ENCODE results near the gene FEM1A. TPM values are rescaled to one million over a fixed set of nuclear protein-coding genes. Genes with fewer than 3 reads are reported as not detected.
"Not testable (repeated sequence)": the region's sequence is repeated elsewhere in the genome, so short reads cannot be mapped to it uniquely, and the experiment has no call there.

The FEM1A gene
- total RNA-seq, 1 experiment from 2014 or later = 13.4 TPM

GRCh38 chr19:4803736-4804695 is 12.5 kb downstream of the FEM1A start:
- no peaks in the 10 kb centered on the region for H3K36me3 Mint-ChIP-seq (ENCODE audit: insufficient read depth, unreplicated experiment)
- ChIA-PET POLR2A (no interaction called here), CTCF (interaction anchor here (1.2 to 1.9 kb wide), 2 partner anchors 13 to 233 kb away, joined by 3 to 7 read pairs; partner anchors contain the start of gene FEM1A)
- no peak overlapping the region for H3K4me3 ChIP-seq (ENCODE audit: low read depth, low read length)
- no TSS peak for BruUV-seq (replicated peaks)
- TF ChIP-seq, protein P1, sequence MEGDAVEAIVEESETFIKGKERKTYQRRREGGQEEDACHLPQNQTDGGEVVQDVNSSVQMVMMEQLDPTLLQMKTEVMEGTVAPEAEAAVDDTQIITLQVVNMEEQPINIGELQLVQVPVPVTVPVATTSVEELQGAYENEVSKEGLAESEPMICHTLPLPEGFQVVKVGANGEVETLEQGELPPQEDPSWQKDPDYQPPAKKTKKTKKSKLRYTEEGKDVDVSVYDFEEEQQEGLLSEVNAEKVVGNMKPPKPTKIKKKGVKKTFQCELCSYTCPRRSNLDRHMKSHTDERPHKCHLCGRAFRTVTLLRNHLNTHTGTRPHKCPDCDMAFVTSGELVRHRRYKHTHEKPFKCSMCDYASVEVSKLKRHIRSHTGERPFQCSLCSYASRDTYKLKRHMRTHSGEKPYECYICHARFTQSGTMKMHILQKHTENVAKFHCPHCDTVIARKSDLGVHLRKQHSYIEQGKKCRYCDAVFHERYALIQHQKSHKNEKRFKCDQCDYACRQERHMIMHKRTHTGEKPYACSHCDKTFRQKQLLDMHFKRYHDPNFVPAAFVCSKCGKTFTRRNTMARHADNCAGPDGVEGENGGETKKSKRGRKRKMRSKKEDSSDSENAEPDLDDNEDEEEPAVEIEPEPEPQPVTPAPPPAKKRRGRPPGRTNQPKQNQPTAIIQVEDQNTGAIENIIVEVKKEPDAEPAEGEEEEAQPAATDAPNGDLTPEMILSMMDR (IDR thresholded peaks at IDR 0.05; ENCODE audit: insufficient read depth in 1 of 2, low read depth in 1 of 2, low read length in 1 of 2, severe bottlenecking in 1 of 2, unreplicated experiment in 1 of 2) = peak; percentile 91 to 92
- no peak overlapping the region for H3K27ac Mint-ChIP-seq (ENCODE audit: unreplicated experiment)
- peaks cover 6% of the 10 kb centered on the region; the same call in 1 of the 2 replicates for H3K4me1 ChIP-seq
- no peaks in the 10 kb centered on the region for H3K27me3 ChIP-seq (replicated peaks; ENCODE audit: control insufficient read depth, insufficient read depth, low read length)
- DNase-seq = peak; percentile 69 to 84
- H3K27me3 Mint-ChIP-seq (ENCODE audit: insufficient read depth, unreplicated experiment) = no peaks in the 10 kb centered on the region
- no peaks in the 10 kb centered on the region for H3K9me3 Mint-ChIP-seq (ENCODE audit: unreplicated experiment)
- H3K4me1 Mint-ChIP-seq (ENCODE audit: low read depth, unreplicated experiment) = no peaks in the 10 kb centered on the region
- H3K36me3 ChIP-seq (ENCODE audit: control insufficient read depth, insufficient read depth, low read length) = no peaks in the 10 kb centered on the region
- intact Hi-C loops (cut with micrococcal nuclease; ENCODE audit: unreplicated experiment) = loop anchor here (1.0 to 5.0 kb wide), 2 partner anchors 72 to 237 kb away; no protein-coding TSS in a partner anchor
- no peaks in the 10 kb centered on the region for H3K9me3 ChIP-seq
- no peak overlapping the region for H3K4me3 Mint-ChIP-seq (ENCODE audit: unreplicated experiment)

DNA sequence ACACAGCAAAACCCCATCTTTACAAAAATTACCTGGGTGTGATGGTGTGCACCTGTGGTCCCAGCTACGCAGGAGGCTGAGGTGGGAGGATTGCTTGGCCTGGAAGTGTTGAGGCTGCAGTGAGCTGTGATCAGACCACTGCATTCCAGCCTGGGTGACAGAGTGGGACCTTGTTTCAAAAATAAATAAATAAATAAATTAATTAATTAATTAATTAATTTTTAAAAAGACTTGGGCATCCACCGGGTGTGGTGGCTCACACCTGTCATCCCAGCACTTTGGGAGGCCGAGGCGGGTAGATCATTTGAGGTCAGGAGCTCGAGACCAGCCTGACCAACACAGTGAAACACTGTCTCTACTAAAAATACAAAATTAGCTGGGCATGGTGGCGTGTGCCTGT is 13.6 kb downstream of the FEM1A start:
- H3K9me3 ChIP-seq; DNase-seq; H3K27ac Mint-ChIP-seq (ENCODE audit: unreplicated experiment); H3K27me3 ChIP-seq (replicated peaks; ENCODE audit: control insufficient read depth, insufficient read depth, low read length); H3K9me3 Mint-ChIP-seq (ENCODE audit: unreplicated experiment); H3K4me1 Mint-ChIP-seq (ENCODE audit: low read depth, unreplicated experiment); H3K4me3 ChIP-seq (ENCODE audit: low read depth, low read length); H3K27me3 Mint-ChIP-seq (ENCODE audit: insufficient read depth, unreplicated experiment); H3K36me3 ChIP-seq (ENCODE audit: control insufficient read depth, insufficient read depth, low read length); H3K36me3 Mint-ChIP-seq (ENCODE audit: insufficient read depth, unreplicated experiment); H3K4me3 Mint-ChIP-seq (ENCODE audit: unreplicated experiment); H3K4me1 ChIP-seq; POLR2A ChIA-PET; BruUV-seq (replicated peaks): not testable (repeated sequence)
- CTCF ChIA-PET = interaction anchor here (1.2 to 1.9 kb wide), 2 partner anchors 14 to 232 kb away, joined by 3 to 7 read pairs; partner anchors contain the start of gene FEM1A
- intact Hi-C loops (cut with micrococcal nuclease; ENCODE audit: unreplicated experiment) = loop anchor here (5.0 kb wide), 1 partner anchor 227 kb away; no protein-coding TSS in a partner anchor

DNA sequence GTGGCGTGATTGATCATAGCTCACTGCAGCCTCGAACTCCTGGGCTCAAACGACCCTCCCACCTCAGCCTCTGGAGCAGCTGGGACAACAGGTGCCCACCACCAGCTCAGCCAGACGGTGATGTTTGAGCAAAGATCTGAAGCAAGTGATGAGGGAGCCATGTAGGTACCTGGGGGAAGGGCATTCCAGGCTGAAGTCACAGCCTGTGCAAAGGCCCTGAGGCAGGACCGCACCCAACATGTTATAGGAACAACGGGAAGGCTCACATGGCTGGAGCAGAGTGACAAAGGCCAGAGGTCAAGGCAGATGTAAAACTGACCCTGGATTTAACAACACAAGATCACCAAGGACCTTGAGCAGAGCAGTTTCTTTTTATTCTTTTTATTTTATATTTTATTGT is 14.8 kb downstream of the FEM1A start:
- POLR2A ChIA-PET = interaction anchor here (0.7 kb wide), 1 partner anchor 9 kb away, joined by 3 read pairs; no protein-coding TSS in a partner anchor
- no peak overlapping the region for H3K27ac Mint-ChIP-seq (ENCODE audit: unreplicated experiment)
- BruUV-seq (replicated peaks) = no TSS peak
- Histone ChIP-seq H3K4me1 (no peaks in the 10 kb centered on the region), H3K27me3 (replicated peaks; ENCODE audit: control insufficient read depth, insufficient read depth, low read length) (no peaks in the 10 kb centered on the region), H3K4me3 (ENCODE audit: low read depth, low read length) (no peak overlapping the region), H3K36me3 (ENCODE audit: control insufficient read depth, insufficient read depth, low read length) (no peaks in the 10 kb centered on the region), H3K9me3 (no peaks in the 10 kb centered on the region)
- CTCF ChIA-PET = interaction anchor here (1.0 kb wide), 1 partner anchor 61 kb away, joined by 4 read pairs; the partner anchor contains the start of gene PLIN3
- no peaks in the 10 kb centered on the region for H3K9me3 Mint-ChIP-seq (ENCODE audit: unreplicated experiment)
- H3K4me3 Mint-ChIP-seq (ENCODE audit: unreplicated experiment) = no peak overlapping the region
- H3K36me3 Mint-ChIP-seq (ENCODE audit: insufficient read depth, unreplicated experiment) = no peaks in the 10 kb centered on the region
- intact Hi-C loops (cut with micrococcal nuclease; ENCODE audit: unreplicated experiment) = loop anchor here (5.0 kb wide), 1 partner anchor 226 kb away; no protein-coding TSS in a partner anchor
- H3K4me1 Mint-ChIP-seq (ENCODE audit: low read depth, unreplicated experiment) = no peaks in the 10 kb centered on the region
- TF ChIP-seq, protein P1 (IDR thresholded peaks at IDR 0.05; ENCODE audit: insufficient read depth in 1 of 2, low read depth in 1 of 2, low read length in 1 of 2, severe bottlenecking in 1 of 2, unreplicated experiment in 1 of 2) = no peak
- no peaks in the 10 kb centered on the region for H3K27me3 Mint-ChIP-seq (ENCODE audit: insufficient read depth, unreplicated experiment)
- no peak for DNase-seq
